Measurements from ENCODE around the gene CNOT6.
"Not testable (repeated sequence)": the region's sequence is repeated elsewhere in the genome, so short reads cannot be mapped to it uniquely, and the experiment has no call there.

Gene CNOT6

GRCh38 chr5:180472269-180472668 lies 21.9 kb upstream of the CNOT6 start:
- DNase-seq: no peak

- DNase-seq: not testable (repeated sequence)
Observed at GRCh38 chr5:180473386-180473785, 20.8 kb upstream of the CNOT6 start.

- DNase-seq: no peak
Observed at GRCh38 chr5:180474569-180474968, 19.6 kb upstream of the CNOT6 start.

- DNase-seq: not testable (repeated sequence)
Observed at GRCh38 chr5:180475969-180476524, 18.1 kb upstream of the CNOT6 start.

GRCh38 chr5:180484813-180485212 lies 9.4 kb upstream of the CNOT6 start:
- DNase-seq: no peak

GRCh38 chr5:180486636-180487149 lies 7.5 kb upstream of the CNOT6 start:
- no peak for DNase-seq

- no peak for DNase-seq
Observed at GRCh38 chr5:180487556-180487955, 6.6 kb upstream of the CNOT6 start.

- DNase-seq: no peak
Observed at GRCh38 chr5:180491496-180491895, 2.7 kb upstream of the CNOT6 start.

- no peak for DNase-seq
Observed at GRCh38 chr5:180492226-180492903, 1.8 kb upstream of the CNOT6 start.

- peak; percentile 50 for DNase-seq
Observed at GRCh38 chr5:180494510-180495181, 467 bp downstream of the CNOT6 start.

- DNase-seq: no peak
Observed at GRCh38 chr5:180495292-180495691, 1.1 kb downstream of the CNOT6 start.

GRCh38 chr5:180495991-180496741 lies 2.0 kb downstream of the CNOT6 start:
- no peak for DNase-seq

- DNase-seq: not testable (repeated sequence)
Observed at GRCh38 chr5:180496806-180497205, 2.6 kb downstream of the CNOT6 start.

GRCh38 chr5:180497865-180498264 lies 3.7 kb downstream of the CNOT6 start:
- not testable (repeated sequence) for DNase-seq

GRCh38 chr5:180498378-180498777 lies 4.2 kb downstream of the CNOT6 start:
- no peak for DNase-seq

- no peak for DNase-seq
Observed at GRCh38 chr5:180499684-180500083, 5.5 kb downstream of the CNOT6 start.

- DNase-seq: not testable (repeated sequence)
Observed at GRCh38 chr5:180500300-180500699, 6.1 kb downstream of the CNOT6 start.

GRCh38 chr5:180507661-180508060 lies 13.5 kb downstream of the CNOT6 start:
- DNase-seq: no peak

GRCh38 chr5:180515294-180515693 lies 21.1 kb downstream of the CNOT6 start:
- DNase-seq: no peak

GRCh38 chr5:180515974-180516373 lies 21.8 kb downstream of the CNOT6 start:
- DNase-seq: not testable (repeated sequence)

- DNase-seq: no peak
Observed at GRCh38 chr5:180516440-180516839, 22.3 kb downstream of the CNOT6 start.

- no peak for DNase-seq
Observed at GRCh38 chr5:180519098-180519497, 24.9 kb downstream of the CNOT6 start.

- no peak for DNase-seq
Observed at GRCh38 chr5:180521101-180521500, 26.9 kb downstream of the CNOT6 start.

Measured in activated CD4-positive, alpha-beta T cell treated with anti-CD3 and anti-CD28 coated beads for 48 hours (primary cell).